HG03460 (cell line): ENCODE results near the gene AMOT.

Source experiments
- ATAC-seq: cut with Tn5 transposase; IDR thresholded peaks from one replicate; pipeline ENCODE4 v1.9.1; 2021; ENCODE audit not compliant: unreplicated experiment

AMOT gene

DNA sequence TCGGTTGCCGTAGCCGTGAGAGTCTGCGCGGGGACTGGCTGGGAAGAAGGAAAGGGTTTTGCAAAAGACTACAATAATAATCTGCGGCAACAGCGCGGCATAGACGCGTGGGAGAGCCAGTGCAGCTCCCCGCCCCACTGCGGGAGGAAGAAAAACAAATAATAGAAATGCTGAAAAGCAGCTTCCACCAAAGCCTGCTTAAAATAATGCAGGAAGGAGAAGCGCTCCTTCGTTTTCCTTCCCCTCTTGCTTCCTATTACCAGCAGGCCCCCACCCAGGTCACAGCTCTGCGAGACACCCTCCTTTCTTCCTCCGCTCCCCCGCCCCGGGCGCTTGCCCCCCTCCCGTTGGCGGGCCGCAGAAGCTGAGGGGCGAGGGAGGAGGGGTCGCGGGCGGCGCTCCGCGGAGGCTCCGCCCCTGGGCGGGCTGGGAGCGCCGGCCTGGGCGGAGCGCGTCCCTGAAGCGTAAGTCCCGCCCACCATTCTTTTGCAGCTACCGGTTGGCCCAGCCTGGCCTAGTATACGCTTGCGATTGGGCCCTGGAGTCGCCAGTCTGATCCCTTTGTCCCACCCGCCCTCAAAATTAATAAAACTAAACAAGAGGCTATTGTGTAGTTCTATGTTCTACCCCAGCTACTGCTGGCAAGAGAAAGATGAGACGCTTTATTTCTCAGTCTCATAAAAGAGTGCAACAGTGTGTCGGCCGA, 636 bp upstream of the AMOT start:
- peak; percentile 96 for ATAC-seq

GRCh38 chrX:112839856-112840255, 775 bp downstream of the AMOT start:
- no peak for ATAC-seq

GRCh38 chrX:112837531-112837930, 3.1 kb downstream of the AMOT start:
- ATAC-seq: no peak

DNA sequence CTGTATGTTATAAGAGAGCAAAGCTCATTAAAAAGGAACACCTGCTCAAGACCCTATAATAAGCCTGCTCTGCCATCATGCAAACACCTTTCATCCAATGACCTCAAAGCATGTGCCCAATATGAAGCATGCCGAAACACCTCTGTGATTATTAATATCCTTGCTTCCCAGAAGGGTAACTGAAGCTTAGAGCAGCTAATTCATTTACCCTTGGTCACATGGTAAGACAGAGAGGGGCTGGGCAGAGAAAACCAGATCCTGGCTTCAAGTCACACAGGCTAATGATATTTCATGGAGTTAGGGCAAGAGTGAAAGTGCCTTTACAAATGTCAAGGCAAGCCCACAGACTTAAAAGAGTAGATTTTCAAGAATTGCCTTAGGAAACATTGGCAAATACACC, 5.6 kb downstream of the AMOT start:
- ATAC-seq: no peak

DNA sequence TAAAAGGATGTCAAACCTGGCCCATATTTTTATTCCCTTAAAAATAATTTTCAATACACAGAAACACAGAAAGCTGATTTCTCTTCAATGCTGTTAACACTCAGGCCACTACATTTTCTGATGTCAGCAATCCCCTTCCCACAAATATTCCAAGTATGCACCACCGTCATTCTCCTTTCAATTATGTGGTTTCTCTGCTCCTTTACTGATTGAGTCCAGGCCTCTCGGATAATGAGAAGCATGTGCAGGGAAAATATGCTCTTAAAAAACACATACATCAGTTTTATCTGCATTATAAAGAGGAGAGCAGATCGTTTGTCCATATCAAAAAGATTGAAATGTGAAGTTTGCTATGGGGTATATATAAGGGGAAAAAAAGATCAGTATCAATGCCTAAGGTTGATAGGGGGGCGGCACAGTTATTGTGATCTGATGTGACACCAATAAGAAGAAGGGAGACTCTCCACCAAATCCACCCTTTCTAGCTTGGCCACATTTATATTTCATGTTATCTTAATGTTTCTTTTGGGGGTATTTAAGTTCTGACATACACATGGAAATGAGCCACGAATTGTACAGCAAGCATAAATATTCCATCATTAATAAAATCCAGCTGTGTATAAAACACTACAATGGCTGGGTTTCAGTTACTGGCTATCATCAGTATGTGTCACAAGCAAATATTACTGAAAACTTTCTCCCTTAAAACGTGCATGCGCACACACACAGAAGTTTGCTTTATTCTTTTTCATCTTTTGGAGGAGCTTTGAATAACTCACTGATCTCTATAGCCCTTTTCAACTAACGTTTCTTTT, 6.4 kb downstream of the AMOT start:
- no peak for ATAC-seq

GRCh38 chrX:112832481-112833095, 8.0 kb downstream of the AMOT start:
- ATAC-seq: no peak

GRCh38 chrX:112830540-112830939, 10.1 kb downstream of the AMOT start:
- no peak for ATAC-seq

- no peak for ATAC-seq
Observed at GRCh38 chrX:112827292-112827903, 13.2 kb downstream of the AMOT start.

DNA sequence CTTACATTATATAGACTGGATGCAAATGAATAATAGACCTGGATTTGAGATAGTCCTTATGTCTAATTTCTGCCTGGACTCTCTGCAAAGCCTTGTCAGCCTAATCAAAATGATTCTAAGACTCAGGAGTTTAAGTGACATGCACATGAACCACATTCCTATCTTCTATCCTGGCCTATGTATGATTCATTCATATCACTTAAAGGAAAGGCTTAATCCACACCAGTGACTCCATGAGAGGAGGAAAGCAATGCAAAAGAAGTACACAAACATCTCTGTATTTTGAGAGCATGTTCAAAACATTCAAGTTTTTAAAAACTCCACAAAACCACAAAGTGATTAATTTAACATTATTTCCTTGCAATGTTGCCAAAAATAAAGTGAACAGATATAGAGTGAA, 14.6 kb downstream of the AMOT start:
- no peak for ATAC-seq

- no peak for ATAC-seq
Observed at GRCh38 chrX:112822892-112823291, 17.7 kb downstream of the AMOT start.

DNA sequence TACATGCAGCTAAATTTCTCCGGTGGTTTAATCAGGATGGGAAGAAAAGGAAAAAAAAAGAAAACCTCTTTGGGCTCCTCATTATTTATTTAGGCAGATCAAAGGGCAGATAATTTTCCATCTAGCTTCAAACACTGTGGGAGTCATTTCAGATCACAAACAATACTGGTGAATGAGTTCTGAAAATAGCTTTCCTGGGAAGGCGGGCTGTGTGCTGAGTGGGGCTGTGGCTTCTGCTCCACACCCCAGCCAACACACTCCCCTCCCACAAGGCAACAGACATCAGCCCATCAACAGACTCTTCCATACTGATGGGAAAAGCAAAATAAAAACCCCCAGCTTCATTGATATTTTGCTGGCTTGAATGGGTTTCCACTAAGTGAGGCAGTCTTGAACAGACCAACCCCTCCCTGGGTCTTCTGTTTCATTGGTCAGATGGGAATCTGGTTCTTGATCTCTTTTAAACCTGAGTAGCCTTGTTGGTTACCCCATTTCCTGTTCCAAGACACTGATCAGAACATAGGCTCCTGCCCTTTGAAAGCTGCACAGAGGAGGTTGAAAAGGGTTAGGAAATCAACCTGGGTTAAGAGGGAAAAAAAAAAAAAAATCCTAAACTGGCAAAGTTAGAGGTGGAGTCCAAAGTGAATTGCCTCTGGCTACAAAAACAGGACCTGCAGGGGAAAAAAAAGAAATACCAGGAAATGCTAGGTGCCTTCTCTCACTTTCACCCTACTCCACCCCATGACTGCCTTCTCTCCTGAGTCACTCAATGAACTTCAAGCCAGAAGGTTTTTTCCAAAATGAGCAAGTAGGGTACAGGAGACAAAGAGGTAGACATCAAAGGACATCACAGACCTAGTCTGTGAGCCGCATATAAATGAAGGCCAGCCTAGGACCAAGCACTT, 20.0 kb downstream of the AMOT start:
- no peak for ATAC-seq

GRCh38 chrX:112819813-112820212, 20.8 kb downstream of the AMOT start:
- ATAC-seq: no peak

- no peak for ATAC-seq
Observed at GRCh38 chrX:112819008-112819640, 21.5 kb downstream of the AMOT start.

DNA sequence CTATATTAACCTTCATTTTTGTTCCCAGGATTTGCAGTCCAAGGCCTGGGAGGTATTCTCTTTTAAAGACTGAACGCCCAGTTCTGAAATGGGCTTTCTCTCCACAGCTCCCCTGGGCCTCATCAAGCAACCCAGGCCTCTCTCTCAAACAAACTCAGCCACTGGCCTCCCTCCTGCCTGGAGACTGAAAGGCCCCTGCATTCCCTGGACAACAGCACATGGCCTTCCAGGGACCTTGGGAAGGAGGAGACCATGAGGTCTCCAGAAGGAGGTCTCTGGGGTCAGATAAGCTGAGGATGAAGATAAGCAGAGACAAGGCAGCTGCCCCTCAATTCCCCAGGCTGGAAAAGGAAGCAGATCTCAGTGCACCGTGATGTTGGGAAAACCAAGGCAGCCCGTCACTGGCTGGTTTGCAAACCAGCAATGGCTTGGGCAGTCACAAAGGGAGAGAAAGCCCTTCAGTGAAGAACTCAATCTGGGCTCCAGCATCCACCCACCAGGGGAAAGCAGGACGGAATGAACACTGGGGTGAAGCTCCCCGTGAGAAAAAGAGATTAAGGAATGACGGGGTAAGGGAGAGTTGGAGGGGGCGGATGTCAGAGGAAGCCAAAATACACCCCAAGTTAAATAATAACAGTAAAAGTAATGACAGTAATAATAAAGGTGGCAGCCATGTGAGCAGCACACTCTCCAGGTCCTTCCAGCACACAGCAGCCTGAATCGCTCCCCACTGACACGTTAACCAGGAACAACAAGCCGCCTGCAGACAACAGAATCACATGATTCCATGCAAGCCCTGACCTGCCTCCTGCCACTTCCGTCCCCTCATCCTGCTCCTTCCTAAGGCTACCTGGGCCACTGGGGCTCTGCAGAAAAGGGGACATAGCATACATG, 22.3 kb downstream of the AMOT start:
- ATAC-seq: no peak

DNA sequence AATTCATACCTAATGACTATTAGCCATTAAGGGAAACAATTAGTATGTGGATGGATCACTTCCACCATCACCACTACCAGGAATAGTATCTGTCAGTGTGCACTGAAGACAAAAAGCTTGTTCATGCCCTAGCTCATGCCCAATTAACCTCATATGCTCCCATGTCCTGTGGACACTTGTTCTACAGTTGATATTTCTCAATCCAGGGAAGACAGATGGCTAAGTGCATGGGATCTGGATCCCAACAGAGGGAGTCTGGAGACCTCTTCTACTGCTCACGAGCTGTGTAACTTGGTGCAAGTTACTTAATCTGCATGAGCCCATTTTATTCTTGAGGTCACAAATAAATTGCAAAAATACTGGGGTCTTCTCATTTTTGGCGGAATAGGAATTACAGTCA, 23.7 kb downstream of the AMOT start:
- ATAC-seq: no peak

DNA sequence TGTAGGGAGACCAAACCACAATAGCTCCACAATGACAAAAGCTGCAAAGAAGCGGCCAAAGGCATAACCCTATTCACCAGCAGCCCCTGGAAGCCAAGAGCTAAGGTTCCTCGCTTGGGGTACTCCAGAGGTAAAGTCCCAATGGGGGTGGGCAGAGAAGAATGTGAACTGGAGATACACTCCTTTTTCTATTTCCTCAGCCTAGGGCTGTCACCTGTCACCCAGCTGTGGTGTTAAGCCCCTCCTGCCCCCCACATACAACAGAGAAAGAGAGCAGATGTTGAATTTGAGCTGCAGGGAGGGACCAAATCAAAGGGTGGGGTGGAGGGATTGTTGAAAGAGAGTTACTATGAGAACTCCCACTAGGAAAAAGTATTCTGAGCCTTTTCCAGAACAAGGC, 26.1 kb downstream of the AMOT start:
- no peak for ATAC-seq

GRCh38 chrX:112812741-112813140, 27.9 kb downstream of the AMOT start:
- no peak for ATAC-seq

DNA sequence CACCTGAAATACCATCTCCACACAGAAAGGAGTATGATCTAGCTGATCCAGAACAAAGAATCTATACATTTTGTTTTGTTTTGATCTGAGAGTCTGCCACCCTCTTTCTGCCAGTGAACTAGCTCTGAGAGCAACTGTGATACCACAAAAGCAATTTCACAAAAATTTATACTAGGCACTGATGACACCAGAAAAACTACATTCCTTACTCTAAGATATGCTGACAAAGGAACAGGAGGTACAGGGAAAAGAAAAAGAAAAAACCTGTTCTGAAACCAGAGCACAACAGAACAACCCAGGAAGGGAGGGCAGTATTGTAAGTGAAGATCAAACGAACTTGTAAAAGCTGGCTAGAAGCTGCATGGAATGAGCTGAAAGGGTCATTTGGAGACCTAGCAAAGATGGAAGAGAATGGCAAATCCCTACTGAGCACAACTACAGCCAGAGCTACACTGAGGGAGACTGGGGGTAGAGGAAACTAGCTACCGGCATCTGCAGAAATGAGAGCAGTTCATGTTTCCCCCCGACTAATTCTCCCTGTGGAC, 31.9 kb downstream of the AMOT start:
- ATAC-seq: no peak

DNA sequence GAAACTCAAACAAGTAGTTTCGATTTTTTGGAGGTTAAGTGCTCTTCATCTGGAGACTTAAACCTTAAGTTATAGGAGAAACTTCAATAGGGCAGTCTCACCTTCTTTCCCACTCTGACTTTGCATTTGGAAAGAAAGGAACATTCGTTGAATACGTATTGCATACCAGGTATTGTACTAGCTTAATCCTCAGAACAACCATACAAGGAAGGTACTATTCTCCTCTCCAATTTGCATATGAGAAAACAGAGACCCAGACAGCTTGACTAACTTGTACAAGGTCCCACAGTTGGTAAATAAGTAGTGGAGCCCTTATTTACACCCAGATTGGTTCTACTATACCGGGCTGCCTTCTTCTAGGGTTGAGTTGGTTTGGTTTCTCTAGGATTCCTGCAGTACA, 32.6 kb downstream of the AMOT start:
- ATAC-seq: no peak
